ENCODE results near the gene TBC1D22A. TPM values are rescaled to one million over a fixed set of nuclear protein-coding genes. Genes with fewer than 3 reads are reported as not detected.

Gene TBC1D22A
- total RNA-seq, 1 donor from 2014 or later = 18.9 TPM

GRCh38 chr22:46824344-46824909 is 62.0 kb downstream of the TBC1D22A start:
- TF ChIP-seq, protein P1, sequence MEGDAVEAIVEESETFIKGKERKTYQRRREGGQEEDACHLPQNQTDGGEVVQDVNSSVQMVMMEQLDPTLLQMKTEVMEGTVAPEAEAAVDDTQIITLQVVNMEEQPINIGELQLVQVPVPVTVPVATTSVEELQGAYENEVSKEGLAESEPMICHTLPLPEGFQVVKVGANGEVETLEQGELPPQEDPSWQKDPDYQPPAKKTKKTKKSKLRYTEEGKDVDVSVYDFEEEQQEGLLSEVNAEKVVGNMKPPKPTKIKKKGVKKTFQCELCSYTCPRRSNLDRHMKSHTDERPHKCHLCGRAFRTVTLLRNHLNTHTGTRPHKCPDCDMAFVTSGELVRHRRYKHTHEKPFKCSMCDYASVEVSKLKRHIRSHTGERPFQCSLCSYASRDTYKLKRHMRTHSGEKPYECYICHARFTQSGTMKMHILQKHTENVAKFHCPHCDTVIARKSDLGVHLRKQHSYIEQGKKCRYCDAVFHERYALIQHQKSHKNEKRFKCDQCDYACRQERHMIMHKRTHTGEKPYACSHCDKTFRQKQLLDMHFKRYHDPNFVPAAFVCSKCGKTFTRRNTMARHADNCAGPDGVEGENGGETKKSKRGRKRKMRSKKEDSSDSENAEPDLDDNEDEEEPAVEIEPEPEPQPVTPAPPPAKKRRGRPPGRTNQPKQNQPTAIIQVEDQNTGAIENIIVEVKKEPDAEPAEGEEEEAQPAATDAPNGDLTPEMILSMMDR (IDR thresholded peaks at IDR 0.05) = no peak
- Mint-ChIP-seq H3K9me3 (ENCODE audit: low read depth) (peaks cover 5% of the 10 kb centered on the region), H3K36me3 (ENCODE audit: low read depth) (peaks cover 4% of the 10 kb centered on the region), H3K27me3 (ENCODE audit: low read depth) (no peaks in the 10 kb centered on the region), H3K4me1 (ENCODE audit: low read depth) (peaks cover 32% of the 10 kb centered on the region), H3K27ac (ENCODE audit: unreplicated experiment) (peak overlapping the region; percentile 59), H3K4me3 (ENCODE audit: unreplicated experiment) (no peak overlapping the region)
- no peak for DNase-seq (ENCODE audit: low spot score)

DNA sequence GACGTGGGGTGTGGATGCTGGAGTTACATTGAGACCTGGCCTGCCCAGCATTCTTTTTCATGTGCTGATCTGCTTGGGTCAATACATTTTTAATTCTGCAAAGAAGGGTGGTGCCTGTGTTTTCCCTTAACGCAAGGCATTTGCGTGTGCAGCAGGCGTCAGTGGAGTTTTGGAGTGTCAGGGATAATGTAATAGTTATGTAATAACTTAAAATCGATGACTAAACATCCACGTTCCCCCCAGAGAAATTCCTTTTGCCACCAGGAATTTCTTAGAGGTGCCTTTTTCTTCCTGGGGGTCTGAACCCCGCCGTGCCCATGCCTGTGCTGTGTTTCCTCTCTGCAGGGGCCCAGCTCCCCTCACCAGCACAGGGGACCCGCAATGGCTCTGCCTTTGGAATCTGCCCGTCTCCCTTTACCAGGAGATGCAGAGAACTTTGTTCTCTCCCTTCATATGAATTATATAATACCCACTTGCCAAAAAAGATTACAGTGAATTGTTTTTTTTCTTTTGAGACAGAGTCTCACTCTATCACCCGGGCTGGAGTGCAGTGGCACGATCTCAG is 62.6 kb downstream of the TBC1D22A start:
- Mint-ChIP-seq H3K36me3 (ENCODE audit: low read depth) (peaks cover 4% of the 10 kb centered on the region), H3K4me1 (ENCODE audit: low read depth) (peaks cover 39% of the 10 kb centered on the region), H3K4me3 (ENCODE audit: unreplicated experiment) (no peak overlapping the region), H3K9me3 (ENCODE audit: low read depth) (peaks cover 5% of the 10 kb centered on the region), H3K27me3 (ENCODE audit: low read depth) (no peaks in the 10 kb centered on the region), H3K27ac (ENCODE audit: unreplicated experiment) (no peak overlapping the region)
- TF ChIP-seq, protein P1 (IDR thresholded peaks at IDR 0.05) = no peak
- no peak for DNase-seq (ENCODE audit: low spot score)

DNA sequence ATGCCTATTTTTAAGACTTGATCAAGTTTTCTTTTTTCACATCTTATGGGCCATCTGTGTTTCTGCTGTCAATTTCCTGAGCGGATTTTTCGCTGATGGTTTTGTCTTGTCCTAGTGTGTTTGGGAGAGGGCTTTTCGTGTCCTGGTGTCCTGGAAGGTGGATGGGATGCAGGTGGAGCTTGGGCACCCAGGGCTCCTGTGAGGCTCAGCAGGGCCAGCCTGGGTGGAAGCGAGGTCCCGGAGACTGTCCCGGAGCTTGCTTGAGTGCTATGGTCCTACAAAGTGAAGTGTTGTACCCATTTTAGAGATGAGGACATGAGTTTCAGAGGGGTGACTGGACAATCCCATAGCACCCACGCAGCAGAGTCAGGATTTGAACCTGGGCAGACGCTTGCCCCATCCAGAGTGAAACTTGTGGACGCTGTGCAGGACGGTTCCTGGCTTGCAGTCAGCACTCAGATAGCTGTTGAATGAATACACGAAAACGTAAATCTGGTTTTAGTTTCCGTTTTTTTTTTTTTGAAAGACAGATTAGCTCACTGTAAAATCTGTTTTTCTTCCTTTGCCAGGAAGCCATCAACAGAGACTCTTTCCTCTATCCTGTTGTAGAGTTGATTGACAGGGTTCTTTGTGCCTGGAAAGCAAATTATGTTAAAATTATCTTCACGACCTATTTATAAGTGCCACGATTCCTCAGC is 64.1 kb downstream of the TBC1D22A start:
- DNase-seq (ENCODE audit: low spot score) = no peak
- no peaks in the 10 kb centered on the region for H3K36me3 Mint-ChIP-seq (ENCODE audit: low read depth)
- peaks cover 52% of the 10 kb centered on the region for H3K4me1 Mint-ChIP-seq (ENCODE audit: low read depth)
- no peak overlapping the region for H3K4me3 Mint-ChIP-seq (ENCODE audit: unreplicated experiment)
- no peaks in the 10 kb centered on the region for H3K9me3 Mint-ChIP-seq (ENCODE audit: low read depth)
- H3K27me3 Mint-ChIP-seq (ENCODE audit: low read depth) = no peaks in the 10 kb centered on the region
- TF ChIP-seq, protein P1 (IDR thresholded peaks at IDR 0.05) = no peak
- no peak overlapping the region for H3K27ac Mint-ChIP-seq (ENCODE audit: unreplicated experiment)

DNA sequence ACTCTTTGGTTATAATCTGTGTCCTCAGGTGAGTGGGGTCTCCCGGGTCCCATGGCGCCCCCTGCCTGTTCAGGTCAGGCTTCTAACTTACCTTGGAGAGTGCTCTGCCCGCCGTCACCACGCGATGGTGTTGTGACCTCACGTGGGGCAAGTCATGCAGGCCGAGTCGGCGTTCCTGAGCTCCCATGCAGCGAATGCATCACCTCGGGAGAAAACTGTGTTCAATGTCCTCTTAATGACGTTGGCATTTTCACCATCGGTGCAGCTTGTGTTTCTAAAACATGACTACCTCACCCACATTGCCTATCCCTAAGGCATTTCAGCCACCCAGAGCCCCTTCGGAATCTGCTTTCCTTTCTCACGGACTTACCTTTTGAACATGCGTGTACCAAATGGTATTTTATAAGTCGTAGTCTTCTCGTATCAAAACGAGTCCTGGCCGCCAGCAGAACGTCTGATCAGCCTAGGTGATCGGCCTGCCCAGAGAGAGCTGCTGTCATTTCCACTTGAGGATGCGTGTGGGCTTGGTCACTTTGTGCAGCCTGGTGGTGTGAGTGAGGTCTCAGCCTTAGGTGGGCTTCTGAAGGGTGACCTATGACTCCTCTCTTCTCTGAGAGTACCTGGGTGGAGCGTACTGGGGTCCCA is 64.8 kb downstream of the TBC1D22A start:
- TF ChIP-seq, protein P1 (IDR thresholded peaks at IDR 0.05) = peak; percentile 33
- no peaks in the 10 kb centered on the region for H3K36me3 Mint-ChIP-seq (ENCODE audit: low read depth)
- DNase-seq (ENCODE audit: low spot score) = no peak
- H3K9me3 Mint-ChIP-seq (ENCODE audit: low read depth) = no peaks in the 10 kb centered on the region
- peaks cover 52% of the 10 kb centered on the region for H3K4me1 Mint-ChIP-seq (ENCODE audit: low read depth)
- H3K27me3 Mint-ChIP-seq (ENCODE audit: low read depth) = no peaks in the 10 kb centered on the region
- H3K4me3 Mint-ChIP-seq (ENCODE audit: unreplicated experiment) = no peak overlapping the region
- peak overlapping the region; percentile 12 for H3K27ac Mint-ChIP-seq (ENCODE audit: unreplicated experiment)

DNA sequence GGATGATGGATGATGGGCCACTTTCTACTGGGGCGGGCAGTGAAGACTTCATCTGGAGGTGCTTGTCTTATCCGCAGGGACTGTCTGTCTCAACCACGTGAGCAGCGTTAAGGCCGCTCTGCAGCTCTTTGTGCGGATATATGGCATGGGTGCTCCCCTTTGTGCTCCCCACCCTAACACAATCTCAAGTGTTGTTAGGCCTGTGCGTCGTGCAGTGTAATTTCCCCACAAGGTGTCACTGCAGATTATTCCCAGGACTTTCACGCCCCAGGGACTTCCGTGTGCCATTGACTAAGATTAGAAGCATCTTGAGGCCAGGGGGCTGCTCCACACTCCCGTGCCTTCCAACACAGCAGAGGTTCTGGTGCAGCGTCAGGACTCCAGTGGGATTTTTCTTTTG is 65.3 kb downstream of the TBC1D22A start:
- peaks cover 52% of the 10 kb centered on the region for H3K4me1 Mint-ChIP-seq (ENCODE audit: low read depth)
- no peak overlapping the region for H3K4me3 Mint-ChIP-seq (ENCODE audit: unreplicated experiment)
- H3K27me3 Mint-ChIP-seq (ENCODE audit: low read depth) = no peaks in the 10 kb centered on the region
- TF ChIP-seq, protein P1 (IDR thresholded peaks at IDR 0.05) = peak; percentile 24
- no peaks in the 10 kb centered on the region for H3K9me3 Mint-ChIP-seq (ENCODE audit: low read depth)
- H3K36me3 Mint-ChIP-seq (ENCODE audit: low read depth) = no peaks in the 10 kb centered on the region
- DNase-seq (ENCODE audit: low spot score) = no peak
- peak overlapping the region; percentile 5 for H3K27ac Mint-ChIP-seq (ENCODE audit: unreplicated experiment)
